ENCODE measurements around the gene RAB35. TPM values are rescaled to one million over a fixed set of nuclear protein-coding genes. Genes with fewer than 3 reads are reported as not detected.

Gene RAB35
- total RNA-seq, 1 donor from 2014 or later = 39.2 TPM

- TF ChIP-seq CTCF (IDR thresholded peaks at IDR 0.05) = no peak
- Histone ChIP-seq H3K9me3 (no peaks in the 10 kb centered on the region), H3K36me3 (peaks cover 7 to 24% of the 10 kb centered on the region in 2 donors), H3K4me1 (peaks cover 4 to 5% of the 10 kb centered on the region in 2 donors), H3K27ac (no peak overlapping the region), H3K4me3 (no peak overlapping the region), H3K27me3 (no peaks in the 10 kb centered on the region)
- no peak for DNase-seq (ENCODE audit: low spot score in 2 of 2)
- intact Hi-C loops (cut with DNase I) = no loop called here
Measured at GRCh38 chr12:120090206-120090605, 26.3 kb downstream of the RAB35 start.

- H3K4me3 ChIP-seq = no peak overlapping the region
- intact Hi-C loops (cut with DNase I) = loop anchor here (5.0 kb wide), 1 partner anchor 422 kb away; the partner anchor contains the start of gene PRKAB1
- no peak for DNase-seq (ENCODE audit: low spot score in 2 of 2)
- H3K36me3 ChIP-seq = peaks cover 3 to 21% of the 10 kb centered on the region in 2 donors
- TF ChIP-seq CTCF (IDR thresholded peaks at IDR 0.05) = no peak
- H3K27ac ChIP-seq = no peak overlapping the region
- peaks cover 4 to 5% of the 10 kb centered on the region in 2 donors for H3K4me1 ChIP-seq
- no peaks in the 10 kb centered on the region for H3K9me3 ChIP-seq
- no peaks in the 10 kb centered on the region for H3K27me3 ChIP-seq
Measured at GRCh38 chr12:120089796-120090195, 26.8 kb downstream of the RAB35 start.

GRCh38 chr12:120089105-120089504, 27.4 kb downstream of the RAB35 start:
- intact Hi-C loops (cut with DNase I) = loop anchor here (5.0 kb wide), 1 partner anchor 422 kb away; the partner anchor contains the start of gene PRKAB1
- TF ChIP-seq CTCF (IDR thresholded peaks at IDR 0.05) = no peak
- Histone ChIP-seq H3K36me3 (peaks cover 0 to 14% of the 10 kb centered on the region in 2 donors), H3K27ac (no peak overlapping the region), H3K9me3 (no peaks in the 10 kb centered on the region), H3K4me3 (no peak overlapping the region), H3K27me3 (no peaks in the 10 kb centered on the region), H3K4me1 (peaks cover 4 to 5% of the 10 kb centered on the region in 2 donors)
- DNase-seq (ENCODE audit: low spot score in 2 of 2) = no peak

GRCh38 chr12:120086801-120087621, 29.5 kb downstream of the RAB35 start:
- Histone ChIP-seq H3K4me3 (peak overlapping the region; percentile 51 to 63), H3K27ac (peak overlapping the region; percentile 43 to 62), H3K4me1 (peaks cover 4 to 5% of the 10 kb centered on the region in 2 donors), H3K36me3 (no peaks in the 10 kb centered on the region), H3K27me3 (no peaks in the 10 kb centered on the region), H3K9me3 (no peaks in the 10 kb centered on the region)
- DNase-seq (ENCODE audit: low spot score in 2 of 2) = peak; percentile 98 to 100
- TF ChIP-seq CTCF (IDR thresholded peaks at IDR 0.05) = peak; percentile 92 to 98 (median 96)
- intact Hi-C loops (cut with DNase I) = loop anchor here (1.0 to 5.0 kb wide), 3 partner anchors 13 to 420 kb away; partner anchors contain the start of gene PRKAB1

- H3K9me3 ChIP-seq = no peaks in the 10 kb centered on the region
- no peak for DNase-seq (ENCODE audit: low spot score in 2 of 2)
- peak overlapping the region; percentile 43 to 62 for H3K27ac ChIP-seq
- peak overlapping the region; percentile 51 to 63 for H3K4me3 ChIP-seq
- H3K36me3 ChIP-seq = no peaks in the 10 kb centered on the region
- H3K27me3 ChIP-seq = no peaks in the 10 kb centered on the region
- intact Hi-C loops (cut with DNase I) = loop anchor here (5.0 kb wide), 1 partner anchor 419 kb away; the partner anchor contains the start of gene PRKAB1
- no peak for TF ChIP-seq CTCF (IDR thresholded peaks at IDR 0.05)
- peaks cover 4 to 5% of the 10 kb centered on the region in 2 donors for H3K4me1 ChIP-seq
Measured at GRCh38 chr12:120085920-120086645, 30.5 kb downstream of the RAB35 start.
